Measurements from ENCODE around the gene PLP1. TPM values are rescaled to one million over a fixed set of nuclear protein-coding genes. Genes with fewer than 3 reads are reported as not detected.

PLP1 gene
- polyA plus RNA-seq, 1 of the 3 experiments (the other 2 are of a cell fraction), result 0.90 TPM

DNA sequence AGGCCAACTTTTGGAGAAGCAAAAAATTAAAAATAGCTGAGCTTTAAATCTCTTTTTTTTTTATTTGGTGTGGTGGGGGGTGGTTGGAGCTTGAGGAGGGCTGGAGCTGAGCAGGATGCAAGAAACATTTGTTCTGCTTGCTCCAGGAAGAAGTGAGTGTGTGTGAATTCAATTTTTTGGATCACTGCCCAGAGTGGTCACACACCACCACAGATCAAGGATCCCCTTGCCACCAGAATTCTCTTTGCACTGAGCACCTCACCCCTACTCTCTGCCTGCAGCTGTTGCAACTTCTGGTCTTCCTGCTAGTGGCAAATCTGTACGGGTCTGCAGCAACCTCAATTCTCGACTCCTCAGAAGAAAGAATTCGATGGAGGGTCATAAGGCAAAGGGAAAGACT is 19.9 kb upstream of the PLP1 start:
- ChIA-PET CTCF (no interaction called here), POLR2A (no interaction called here)
- H3F3A ChIP-seq (replicated peaks; ENCODE audit: insufficient read depth), result no peaks in the 10 kb centered on the region
- H3K27ac ChIP-seq (ENCODE audit: low read depth in 2 of 2, low read length in 1 of 2), result no peak overlapping the region
- H3K36me3 ChIP-seq (replicated peaks in 1 of 2; ENCODE audit: control insufficient read depth in 1 of 2, insufficient read depth in 2 of 2, low read length in 1 of 2), result no peaks in the 10 kb centered on the region
- H3K27me3 ChIP-seq (ENCODE audit: insufficient read depth), result no peaks in the 10 kb centered on the region; the same call in 1 of the 2 replicates
- no peak for DNase-seq
- no peak overlapping the region for H3K4me3 ChIP-seq (ENCODE audit: low read depth in 2 of 2, low read length in 1 of 2)
- WGBS (ENCODE audit: low lambda C conversion rate), result 48% methylated on average over 3 of the region's 3 CpGs
- no peak overlapping the region for H3K4me2 ChIP-seq
- H4K20me1 ChIP-seq (ENCODE audit: insufficient read depth), result no peaks in the 10 kb centered on the region
- no peak for TF ChIP-seq RAD21 (IDR thresholded peaks at IDR 0.05; ENCODE audit: low read length)
- no peak for TF ChIP-seq NFIC (IDR thresholded peaks at IDR 0.05; ENCODE audit: borderline replicate concordance)
- TF ChIP-seq FOXM1 (IDR thresholded peaks at IDR 0.05; ENCODE audit: low read depth), result no peak
- TF ChIP-seq, protein P1, sequence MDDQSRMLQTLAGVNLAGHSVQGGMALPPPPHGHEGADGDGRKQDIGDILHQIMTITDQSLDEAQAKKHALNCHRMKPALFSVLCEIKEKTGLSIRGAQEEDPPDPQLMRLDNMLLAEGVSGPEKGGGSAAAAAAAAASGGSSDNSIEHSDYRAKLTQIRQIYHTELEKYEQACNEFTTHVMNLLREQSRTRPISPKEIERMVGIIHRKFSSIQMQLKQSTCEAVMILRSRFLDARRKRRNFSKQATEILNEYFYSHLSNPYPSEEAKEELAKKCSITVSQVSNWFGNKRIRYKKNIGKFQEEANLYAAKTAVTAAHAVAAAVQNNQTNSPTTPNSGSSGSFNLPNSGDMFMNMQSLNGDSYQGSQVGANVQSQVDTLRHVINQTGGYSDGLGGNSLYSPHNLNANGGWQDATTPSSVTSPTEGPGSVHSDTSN (IDR thresholded peaks at IDR 0.05), result no peak
- TF ChIP-seq, protein P2, sequence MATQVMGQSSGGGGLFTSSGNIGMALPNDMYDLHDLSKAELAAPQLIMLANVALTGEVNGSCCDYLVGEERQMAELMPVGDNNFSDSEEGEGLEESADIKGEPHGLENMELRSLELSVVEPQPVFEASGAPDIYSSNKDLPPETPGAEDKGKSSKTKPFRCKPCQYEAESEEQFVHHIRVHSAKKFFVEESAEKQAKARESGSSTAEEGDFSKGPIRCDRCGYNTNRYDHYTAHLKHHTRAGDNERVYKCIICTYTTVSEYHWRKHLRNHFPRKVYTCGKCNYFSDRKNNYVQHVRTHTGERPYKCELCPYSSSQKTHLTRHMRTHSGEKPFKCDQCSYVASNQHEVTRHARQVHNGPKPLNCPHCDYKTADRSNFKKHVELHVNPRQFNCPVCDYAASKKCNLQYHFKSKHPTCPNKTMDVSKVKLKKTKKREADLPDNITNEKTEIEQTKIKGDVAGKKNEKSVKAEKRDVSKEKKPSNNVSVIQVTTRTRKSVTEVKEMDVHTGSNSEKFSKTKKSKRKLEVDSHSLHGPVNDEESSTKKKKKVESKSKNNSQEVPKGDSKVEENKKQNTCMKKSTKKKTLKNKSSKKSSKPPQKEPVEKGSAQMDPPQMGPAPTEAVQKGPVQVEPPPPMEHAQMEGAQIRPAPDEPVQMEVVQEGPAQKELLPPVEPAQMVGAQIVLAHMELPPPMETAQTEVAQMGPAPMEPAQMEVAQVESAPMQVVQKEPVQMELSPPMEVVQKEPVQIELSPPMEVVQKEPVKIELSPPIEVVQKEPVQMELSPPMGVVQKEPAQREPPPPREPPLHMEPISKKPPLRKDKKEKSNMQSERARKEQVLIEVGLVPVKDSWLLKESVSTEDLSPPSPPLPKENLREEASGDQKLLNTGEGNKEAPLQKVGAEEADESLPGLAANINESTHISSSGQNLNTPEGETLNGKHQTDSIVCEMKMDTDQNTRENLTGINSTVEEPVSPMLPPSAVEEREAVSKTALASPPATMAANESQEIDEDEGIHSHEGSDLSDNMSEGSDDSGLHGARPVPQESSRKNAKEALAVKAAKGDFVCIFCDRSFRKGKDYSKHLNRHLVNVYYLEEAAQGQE (IDR thresholded peaks at IDR 0.05; ENCODE audit: low read depth, low read length), result no peak
- no peak for TF ChIP-seq FOSL2 (IDR thresholded peaks at IDR 0.05; ENCODE audit: borderline replicate concordance, low read depth)
- no peak for TF ChIP-seq JUND (IDR thresholded peaks at IDR 0.05)
- no peak for TF ChIP-seq EZH2phosphoT487 (IDR thresholded peaks at IDR 0.05; ENCODE audit: borderline replicate concordance, low read depth)
- no peak for TF ChIP-seq USF2 (IDR thresholded peaks at IDR 0.05; ENCODE audit: borderline replicate concordance, low read depth, low read length)
- TF ChIP-seq FOXJ3 (CRISPR knock-in tag; IDR thresholded peaks at IDR 0.05), result no peak
- no peak for TF ChIP-seq TCF12 (IDR thresholded peaks at IDR 0.05)
- no peak for TF ChIP-seq RFX5 (IDR thresholded peaks at IDR 0.05; ENCODE audit: low read length)
- no peak for TF ChIP-seq CTCF (IDR thresholded peaks at IDR 0.05)
- no peaks in the 10 kb centered on the region for H3K79me2 ChIP-seq (ENCODE audit: insufficient read depth)
- H3K4me1 ChIP-seq (ENCODE audit: control insufficient read depth in 1 of 2, insufficient read depth in 2 of 2, low read depth in 1 of 2, low read length in 1 of 2), result peaks cover 0 to 8% of the 10 kb centered on the region in 2 experiments; a peak in 1 of 4 replicates
- no peak overlapping the region for H2AFZ ChIP-seq (ENCODE audit: low read depth)
- no peaks in the 10 kb centered on the region for H3K9me3 ChIP-seq
- H3K9ac ChIP-seq, result no peak overlapping the region
- no peaks in the 10 kb centered on the region for H3K9me2 ChIP-seq
